H54 (cell line): ENCODE data around the gene DTX2.
A peak's percentile ranks its signal among the peaks of the same experiment; 100 is the strongest.
"Not testable (repeated sequence)": the region's sequence is repeated elsewhere in the genome, so short reads cannot be mapped to it uniquely, and the experiment has no call there.

Experiments
- DNase-seq: peaks from one replicate; pipeline ENCODE4 v3.0.0; 2011; ENCODE audit warnings: low spot score, mixed read lengths; ENCODE audit not compliant: insufficient read length
- FAIRE-seq: peaks from 3 replicates; lab custom pipeline; 2011; peaks lifted over from hg19 to GRCh38; lab: Jason Lieb, UNC
- POLR2A ChIP-seq: IDR thresholded peaks from 2 replicates; pipeline ENCODE4 v1.6.1; 2011; ENCODE audit warnings: low read depth, mild to moderate bottlenecking, low read length

The DTX2 gene

GRCh38 chr7:76513817-76514799 lies 52.6 kb downstream of the DTX2 start:
- FAIRE-seq (no peak), DNase-seq (no peak)
- TF ChIP-seq POLR2A = no peak

GRCh38 chr7:76514926-76515771 lies 53.6 kb downstream of the DTX2 start:
- DNase-seq (peak; percentile 4), FAIRE-seq (no peak)
- no peak for TF ChIP-seq POLR2A

GRCh38 chr7:76515999-76516443 lies 54.5 kb downstream of the DTX2 start:
- TF ChIP-seq POLR2A = no peak
- FAIRE-seq (no peak), DNase-seq (peak; percentile 23)

GRCh38 chr7:76516932-76517331 lies 55.4 kb downstream of the DTX2 start:
- not testable (repeated sequence) for FAIRE-seq, DNase-seq

GRCh38 chr7:76526183-76526582 lies 64.7 kb downstream of the DTX2 start:
- not testable (repeated sequence) for FAIRE-seq

GRCh38 chr7:76531643-76532042 lies 70.1 kb downstream of the DTX2 start:
- DNase-seq, FAIRE-seq: not testable (repeated sequence)

More at GRCh38 chr7:76526183-76526582, 64.7 kb downstream of the DTX2 start:
- not testable (repeated sequence) for DNase-seq

GRCh38 chr7:76543197-76543596 lies 81.7 kb downstream of the DTX2 start, which contains the start of gene SPDYE16:
SPDYE16 (minus strand) TSS chr7:76543297; CDS start chr7:76541459, 1,838 bp downstream.
- not testable (repeated sequence) for FAIRE-seq, DNase-seq

- peak; percentile 83 for FAIRE-seq
- TF ChIP-seq POLR2A = peak; percentile 74
- DNase-seq = peak; percentile 55
These were observed 87.7 kb downstream of the DTX2 start for GRCh38 chr7:76549025-76549854.

- not testable (repeated sequence) for FAIRE-seq, DNase-seq
These were observed 88.3 kb downstream of the DTX2 start for GRCh38 chr7:76549855-76550248.

GRCh38 chr7:76551992-76552391 lies 90.5 kb downstream of the DTX2 start:
- not testable (repeated sequence) for FAIRE-seq, DNase-seq
